SK-N-MC (cell line): ENCODE measurements around the gene CCDC88B.

Source experiments
- EZH2 ChIP-seq: fragments of 200-600 bp; sonication (generic); IDR thresholded peaks from one replicate; pipeline ENCODE4 v1.6.1; 2017; ENCODE audit warnings: antibody characterized with exemption
- POLR2AphosphoS5 ChIP-seq: IDR thresholded peaks from 2 replicates; pipeline ENCODE4 v1.6.1; 2012; ENCODE audit warnings: mild to moderate bottlenecking, low read depth, low read length, borderline replicate concordance

GRCh38 chr11:64290352-64291261 lies 49.4 kb upstream of the CCDC88B start:
- TF ChIP-seq EZH2 (no peak), POLR2AphosphoS5 (no peak)
